IMR-90 (cell line): ENCODE measurements around the gene TSTD1. TPM values are rescaled to one million over a fixed set of nuclear protein-coding genes. Genes with fewer than 3 reads are reported as not detected.
A peak's percentile ranks its signal among the peaks of the same experiment; 100 is the strongest.

Experiments used
- ATAC-seq: fragments of 200-7000 bp; cut with Tn5 transposase; 2 replicates; pipeline ENCODE4 v1.9.1; 2020; ENCODE audit warnings: low read depth, mild to moderate bottlenecking, moderate library complexity
- BruUV-seq: library from RNA; stranded (reverse); fragments of 400-500 nt; replicated peaks from 2 replicates; lab custom pipeline; 2021; lab: Mats Ljungman, UMichigan
- CTCF ChIA-PET: fragments of 300-600 bp; formaldehyde crosslinking; extraction: SDS; loops from one replicate; lab custom pipeline; 2021; ENCODE audit warnings: antibody characterized with exemption; lab: Yijun Ruan, JAX
- POLR2A ChIA-PET: fragments of 300-600 bp; sonication (Branson Sonifier 250); formaldehyde crosslinking; loops from one replicate; lab custom pipeline; 2022; ENCODE audit warnings: antibody characterized with exemption; ENCODE audit not compliant: unreplicated experiment; lab: Charles Lee
- DNase-seq: peaks from one replicate; pipeline ENCODE4 v3.0.0; 2013
- H2AFZ ChIP-seq: replicated peaks from 2 replicates; pipeline ENCODE3; 2013; ENCODE audit warnings: low read length, mild to moderate bottlenecking; ENCODE audit not compliant: poor library complexity
- H2AK5ac ChIP-seq: 2 replicates; pipeline ENCODE4 v1.6.1; 2013; ENCODE audit warnings: low read depth, low read length, inconsistent platforms
- H2AK9ac ChIP-seq: replicated peaks from 2 replicates; pipeline ENCODE3; 2013; ENCODE audit warnings: mild to moderate bottlenecking, low read depth, low read length, moderate library complexity; ENCODE audit not compliant: poor library complexity
- H2BK120ac ChIP-seq: 2 replicates; pipeline ENCODE4 v1.6.1; 2013; ENCODE audit warnings: low read depth, low read length, inconsistent platforms
- H2BK15ac ChIP-seq: 3 replicates; pipeline ENCODE4 v1.6.1; 2013; ENCODE audit warnings: low read depth, low read length, inconsistent platforms
- H2BK20ac ChIP-seq: 2 replicates; pipeline ENCODE4 v1.6.1; 2013; ENCODE audit warnings: low read depth, mild to moderate bottlenecking, inconsistent platforms, low read length, moderate library complexity
- H2BK5ac ChIP-seq: 2 replicates; pipeline ENCODE4 v1.6.1; 2013; ENCODE audit warnings: mild to moderate bottlenecking, low read depth, low read length, inconsistent platforms; ENCODE audit not compliant: poor library complexity, severe bottlenecking
- H3K14ac ChIP-seq: replicated peaks from 2 replicates; pipeline ENCODE4 v1.6.1; 2013; ENCODE audit warnings: low read depth, low read length, inconsistent platforms
- H3K18ac ChIP-seq: 2 replicates; pipeline ENCODE4 v1.6.1; 2013; ENCODE audit warnings: low read depth, low read length, control low read depth
- H3K23ac ChIP-seq: 2 replicates; pipeline ENCODE4 v1.6.1; 2013; ENCODE audit warnings: low read depth, low read length, inconsistent platforms
- H3K27ac ChIP-seq: 2 replicates; pipeline ENCODE4 v1.5.1; 2013; ENCODE audit warnings: mild to moderate bottlenecking, control low read depth, low read length; ENCODE audit not compliant: insufficient read depth
- H3K27me3 ChIP-seq: 2 replicates; pipeline ENCODE4 v1.6.1; 2013; ENCODE audit warnings: low read length; ENCODE audit not compliant: control insufficient read depth, insufficient read depth
- H3K36me3 ChIP-seq: 2 replicates; pipeline ENCODE4 v1.6.1; 2013; ENCODE audit warnings: low read length, mixed read lengths; ENCODE audit not compliant: control insufficient read depth, insufficient read depth
- H3K4ac ChIP-seq: 2 replicates; pipeline ENCODE4 v1.6.1; 2013; ENCODE audit warnings: low read depth, low read length, inconsistent platforms
- H3K4me1 ChIP-seq: 2 replicates; pipeline ENCODE4 v1.6.1; 2013; ENCODE audit warnings: low read length, mixed read lengths; ENCODE audit not compliant: control insufficient read depth, insufficient read depth
- H3K4me2 ChIP-seq: 2 replicates; pipeline ENCODE4 v1.6.1; 2013; ENCODE audit warnings: low read depth, mild to moderate bottlenecking, control low read depth, low read length, moderate library complexity
- H3K4me3 ChIP-seq: 2 replicates; pipeline ENCODE4 v1.5.1; 2013; ENCODE audit warnings: low read depth, mild to moderate bottlenecking, control low read depth, low read length, moderate library complexity; ENCODE audit not compliant: insufficient read depth
- H3K56ac ChIP-seq: 2 replicates; pipeline ENCODE4 v1.6.1; 2013; ENCODE audit warnings: low read length, inconsistent platforms; ENCODE audit not compliant: insufficient read depth; ENCODE audit errors: extremely low read depth
- H3K79me1 ChIP-seq, 2 experiments: 2 replicates each; pipeline ENCODE4 v1.6.1; 2013; ENCODE audit warnings: low read length in 2 of 2, inconsistent platforms in 1 of 2, low read depth in 1 of 2
- H3K9ac ChIP-seq: 2 replicates; pipeline ENCODE4 v1.6.1; 2013; ENCODE audit warnings: low read depth, low read length, control low read depth
- H3K9me1 ChIP-seq: 2 replicates; pipeline ENCODE4 v1.6.1; 2013; ENCODE audit warnings: low read length, inconsistent platforms; ENCODE audit not compliant: insufficient read depth
- H3K9me3 ChIP-seq: 2 replicates; pipeline ENCODE4 v1.6.1; 2013; ENCODE audit warnings: low read length; ENCODE audit not compliant: control insufficient read depth, insufficient read depth
- H4K20me1 ChIP-seq: 2 replicates; pipeline ENCODE4 v1.6.1; 2013; ENCODE audit warnings: low read length, inconsistent platforms; ENCODE audit not compliant: insufficient read depth
- H4K5ac ChIP-seq: 2 replicates; pipeline ENCODE4 v1.6.1; 2013; ENCODE audit warnings: mild to moderate bottlenecking, low read depth, low read length, control low read depth
- H4K8ac ChIP-seq, 2 experiments: 2 replicates each; pipeline ENCODE4 v1.6.1; 2013; ENCODE audit warnings: low read depth in 2 of 2, low read length in 2 of 2, control low read depth in 1 of 2, inconsistent platforms in 1 of 2
- H4K91ac ChIP-seq: 2 replicates; pipeline ENCODE4 v1.6.1; 2013; ENCODE audit warnings: low read depth, low read length, inconsistent platforms; ENCODE audit not compliant: insufficient read depth
- CEBPB ChIP-seq: IDR thresholded peaks from 2 replicates; pipeline ENCODE4 v1.6.1; 2012; ENCODE audit warnings: low read depth, low read length, improper control_type of control experiment
- CHD1 ChIP-seq: IDR thresholded peaks from 2 replicates; pipeline ENCODE4 v1.6.1; 2012; ENCODE audit warnings: low read depth, low read length, improper control_type of control experiment
- MXI1 ChIP-seq: IDR thresholded peaks from 2 replicates; pipeline ENCODE4 v1.6.1; 2012; ENCODE audit warnings: low read depth, mild to moderate bottlenecking, low read length, moderate library complexity, borderline replicate concordance
- NFE2L2 ChIP-seq: fragments of 150-350 bp; IDR thresholded peaks from 2 replicates; pipeline ENCODE4 v1.6.1; 2016; ENCODE audit warnings: low read depth, mild to moderate bottlenecking, low read length
- WGBS, 2 experiments: methylation state at CpG; one replicate each; pipeline versions ENCODE4 v1.1.5 to v1.1.7; 2013; ENCODE audit warnings: missing lambda C conversion rate in 2 of 2; ENCODE audit not compliant: insufficient read length in 1 of 2; ENCODE audit errors: extremely low coverage in 2 of 2; 5-methylcytosine and 5-hydroxymethylcytosine counted together
- dilution Hi-C: fragments of 300-500 bp; cut with HindIII; formaldehyde crosslinking; loops from one replicate; pipeline ENCODE4 v1.14.3; 2018; ENCODE audit warnings: low sequenced_read_pairs; ENCODE audit not compliant: unreplicated experiment
- in situ Hi-C: fragments of 300-500 bp; cut with MboI; formaldehyde crosslinking; loops from 3 replicates; pipeline ENCODE4 v1.14.3; 2019; ENCODE audit warnings: low sequenced_read_pairs, inconsistent platforms, mixed read lengths
- intact Hi-C: fragments of 100-400 bp; cut with micrococcal nuclease; formaldehyde crosslinking; loops from 2 replicates; pipeline ENCODE4 v1.10.0; 2022
- polyA plus RNA-seq, 3 experiments: library from polyadenylated mRNA; depleted of rRNA; stranded (reverse); fragments of >200 nt; gene quantifications; 2 replicates each; pipeline ENCODE4 v1.2.3, GENCODE V29; 2012; ENCODE audit warnings: low replicate concordance in 1 of 3
- total RNA-seq: library from RNA; depleted of rRNA; stranded (reverse); fragments of >200 nt; gene quantifications from 2 replicates; pipeline ENCODE4 v1.2.3, GENCODE V29; 2012
- TF ChIP-seq, protein P1 (sequence below): conservative IDR thresholded peaks from 2 replicates; pipeline ENCODE4 v1.5.1; 2012; ENCODE audit warnings: mild to moderate bottlenecking, low read depth, low read length, improper control_type of control experiment
- TF ChIP-seq, protein P2 (sequence below): fragments of 150-350 bp; IDR thresholded peaks from 2 replicates; pipeline ENCODE4 v1.6.1; 2017; ENCODE audit warnings: mild to moderate bottlenecking, antibody characterized with exemption, low read length, low read depth

The TSTD1 gene
- total and polyA plus RNA-seq, 2 of the 4 experiments (the other 2 are of a cell fraction), result 0.21 TPM; not detected in 1

DNA sequence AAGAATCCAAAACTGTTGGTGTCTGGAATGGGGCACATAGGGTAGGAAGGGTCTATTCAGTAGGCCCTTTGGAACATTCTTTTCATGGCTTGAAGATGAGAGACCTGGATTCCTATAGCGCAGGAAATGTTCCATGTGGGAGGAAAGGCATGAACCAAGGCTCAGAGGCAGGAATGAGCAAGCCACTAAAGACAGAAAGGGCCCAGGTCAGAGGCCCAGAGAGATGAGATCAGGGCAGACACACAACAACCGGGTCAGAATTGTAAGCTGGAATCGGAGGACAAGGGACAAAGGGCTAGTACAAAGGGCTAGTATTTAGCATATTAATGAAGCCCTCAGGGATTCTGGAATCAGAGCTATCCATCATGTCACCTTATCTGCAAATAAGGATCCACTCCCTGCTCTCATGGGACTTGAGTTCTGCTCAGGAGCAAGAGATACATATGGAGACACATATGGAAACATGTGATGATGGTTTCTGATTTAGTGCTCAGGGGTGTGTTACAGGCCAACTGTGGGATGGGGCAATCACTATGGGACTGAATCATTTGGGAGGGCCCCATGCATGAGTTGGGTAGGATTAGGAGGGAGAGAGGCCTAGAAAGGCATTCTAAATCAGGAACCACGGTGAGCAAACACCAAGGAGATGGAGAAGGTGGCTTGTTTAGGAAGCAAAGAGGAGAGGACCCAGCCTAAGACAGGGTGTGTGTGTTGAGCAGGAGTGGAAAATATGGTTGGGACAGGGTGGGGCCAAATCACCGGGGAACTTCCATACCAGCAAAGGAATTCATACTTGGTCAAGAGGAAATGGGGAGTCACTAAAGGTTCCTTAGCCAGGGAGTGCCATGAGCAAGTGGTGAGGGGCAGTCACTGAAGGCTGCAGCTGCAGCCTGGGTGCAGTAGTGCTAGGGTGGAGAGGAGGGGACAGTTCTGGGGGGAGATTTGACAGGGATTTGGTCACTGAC, 42.0 kb upstream of the TSTD1 start:
- Histone ChIP-seq H2AK9ac (no peak overlapping the region), H3K4me1 (peaks cover 28% of the 10 kb centered on the region), H3K23ac (0 out of 2 replicates have a peak overlapping the region, but pooled peaks have one; percentile 9), H3K9ac (no peak overlapping the region), H4K8ac (peak overlapping the region in 1 of 2 experiments; percentile 50; a peak in 2 of 4 replicates), H3K18ac (peak overlapping the region; percentile 34; the same call in 1 of the 2 replicates), H3K27me3 (no peaks in the 10 kb centered on the region), H2AK5ac (no peak overlapping the region), H3K79me1 (no peaks in the 10 kb centered on the region), H3K4me3 (no peak overlapping the region), H4K20me1 (no peaks in the 10 kb centered on the region), H4K91ac (no peak overlapping the region), H3K27ac (no peak overlapping the region), H3K9me3 (no peaks in the 10 kb centered on the region), H2BK15ac (peak overlapping the region; percentile 66; the same call in 2 of the 3 replicates), H3K56ac (no peak overlapping the region), H2BK20ac (0 out of 2 replicates have a peak overlapping the region, but pooled peaks have one; percentile 25), H2AFZ (peak overlapping the region; percentile 68), H2BK5ac (peak overlapping the region; percentile 69), H3K4me2 (no peak overlapping the region), H3K36me3 (no peaks in the 10 kb centered on the region), H3K9me1 (peaks cover 22% of the 10 kb centered on the region), H2BK120ac (peak overlapping the region; percentile 38; the same call in 1 of the 2 replicates), H3K4ac (peak overlapping the region; percentile 65), H4K5ac (peak overlapping the region; percentile 60; the same call in 1 of the 2 replicates), H3K14ac (peak overlapping the region; percentile 69)
- no TSS peak for BruUV-seq
- dilution Hi-C loops, result no loop called here
- ATAC-seq (no peak), DNase-seq (no peak)
- ChIA-PET POLR2A (no interaction called here), CTCF (no interaction called here)
- TF ChIP-seq CHD1 (no peak), CEBPB (peak; percentile 60), NFE2L2 (no peak), MXI1 (no peak)
- TF ChIP-seq, protein P1, sequence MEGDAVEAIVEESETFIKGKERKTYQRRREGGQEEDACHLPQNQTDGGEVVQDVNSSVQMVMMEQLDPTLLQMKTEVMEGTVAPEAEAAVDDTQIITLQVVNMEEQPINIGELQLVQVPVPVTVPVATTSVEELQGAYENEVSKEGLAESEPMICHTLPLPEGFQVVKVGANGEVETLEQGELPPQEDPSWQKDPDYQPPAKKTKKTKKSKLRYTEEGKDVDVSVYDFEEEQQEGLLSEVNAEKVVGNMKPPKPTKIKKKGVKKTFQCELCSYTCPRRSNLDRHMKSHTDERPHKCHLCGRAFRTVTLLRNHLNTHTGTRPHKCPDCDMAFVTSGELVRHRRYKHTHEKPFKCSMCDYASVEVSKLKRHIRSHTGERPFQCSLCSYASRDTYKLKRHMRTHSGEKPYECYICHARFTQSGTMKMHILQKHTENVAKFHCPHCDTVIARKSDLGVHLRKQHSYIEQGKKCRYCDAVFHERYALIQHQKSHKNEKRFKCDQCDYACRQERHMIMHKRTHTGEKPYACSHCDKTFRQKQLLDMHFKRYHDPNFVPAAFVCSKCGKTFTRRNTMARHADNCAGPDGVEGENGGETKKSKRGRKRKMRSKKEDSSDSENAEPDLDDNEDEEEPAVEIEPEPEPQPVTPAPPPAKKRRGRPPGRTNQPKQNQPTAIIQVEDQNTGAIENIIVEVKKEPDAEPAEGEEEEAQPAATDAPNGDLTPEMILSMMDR, result no peak
- TF ChIP-seq, protein P2, sequence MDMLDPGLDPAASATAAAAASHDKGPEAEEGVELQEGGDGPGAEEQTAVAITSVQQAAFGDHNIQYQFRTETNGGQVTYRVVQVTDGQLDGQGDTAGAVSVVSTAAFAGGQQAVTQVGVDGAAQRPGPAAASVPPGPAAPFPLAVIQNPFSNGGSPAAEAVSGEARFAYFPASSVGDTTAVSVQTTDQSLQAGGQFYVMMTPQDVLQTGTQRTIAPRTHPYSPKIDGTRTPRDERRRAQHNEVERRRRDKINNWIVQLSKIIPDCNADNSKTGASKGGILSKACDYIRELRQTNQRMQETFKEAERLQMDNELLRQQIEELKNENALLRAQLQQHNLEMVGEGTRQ, result no peak
- WGBS, 2 experiments, result 60% methylated on average over 1 of the region's 5 CpGs; no CpG with 5 or more reads in 1 of the 2 experiments
- in situ Hi-C loops, result no loop called here
- intact Hi-C loops, result loop anchor here (5.0 kb wide), 1 partner anchor 33 kb away; the partner anchor contains the start of gene USF1
